SW 1271 (cell line): ENCODE data around the gene PTPRT.

Experiments used
- DNase-seq, 2 experiments: peaks; one replicate each; lab custom pipeline; 2025; lab: John Stamatoyannopoulos, UW

Gene PTPRT

GRCh38 chr20:42795111-42795695, 394.5 kb downstream of the PTPRT start:
- DNase-seq, result no peak

- no peak for DNase-seq
These were observed 397.7 kb downstream of the PTPRT start for GRCh38 chr20:42792052-42792451.

- no peak for DNase-seq
These were observed 399.6 kb downstream of the PTPRT start for GRCh38 chr20:42790111-42790510.

GRCh38 chr20:42788707-42789106, 401.0 kb downstream of the PTPRT start:
- no peak for DNase-seq

GRCh38 chr20:42785041-42785440, 404.7 kb downstream of the PTPRT start:
- DNase-seq, result no peak

GRCh38 chr20:42779216-42779615, 410.5 kb downstream of the PTPRT start:
- DNase-seq, result no peak

- no peak for DNase-seq
These were observed 413.8 kb downstream of the PTPRT start for GRCh38 chr20:42775866-42776265.

GRCh38 chr20:42775037-42775436, 414.7 kb downstream of the PTPRT start:
- DNase-seq, result no peak

GRCh38 chr20:42763015-42763414, 426.7 kb downstream of the PTPRT start:
- DNase-seq, result no peak

- DNase-seq, result no peak
These were observed 432.7 kb downstream of the PTPRT start for GRCh38 chr20:42756991-42757390.

GRCh38 chr20:42754706-42755105, 435.0 kb downstream of the PTPRT start:
- DNase-seq, result no peak

- DNase-seq, result no peak
These were observed 437.1 kb downstream of the PTPRT start for GRCh38 chr20:42752620-42753019.

GRCh38 chr20:42749556-42749955, 440.1 kb downstream of the PTPRT start:
- DNase-seq, result no peak

- DNase-seq, result no peak
These were observed 441.8 kb downstream of the PTPRT start for GRCh38 chr20:42747765-42748411.

- DNase-seq, result no peak
These were observed 444.8 kb downstream of the PTPRT start for GRCh38 chr20:42744756-42745465.

GRCh38 chr20:42742926-42743325, 446.8 kb downstream of the PTPRT start:
- no peak for DNase-seq

- no peak for DNase-seq
These were observed 447.8 kb downstream of the PTPRT start for GRCh38 chr20:42741906-42742305.

GRCh38 chr20:42740226-42740870, 449.4 kb downstream of the PTPRT start:
- no peak for DNase-seq

GRCh38 chr20:42739683-42740082, 450.0 kb downstream of the PTPRT start:
- no peak for DNase-seq

- no peak for DNase-seq
These were observed 454.2 kb downstream of the PTPRT start for GRCh38 chr20:42735539-42735938.

- no peak for DNase-seq
These were observed 454.9 kb downstream of the PTPRT start for GRCh38 chr20:42734660-42735368.

GRCh38 chr20:42721923-42722322, 467.8 kb downstream of the PTPRT start:
- no peak for DNase-seq
